Effector memory CD4-positive, alpha-beta T cell (primary cell): ENCODE data around the gene MT1G.

Source experiments
- DNase-seq, 3 donors: peaks; one replicate each; pipeline ENCODE4 v3.0.0-alpha.2; 2020
- H3K27ac ChIP-seq: 2 replicates; pipeline ENCODE4 v1.7.0; 2013; ENCODE audit warnings: mild to moderate bottlenecking, low read length, moderate library complexity; ENCODE audit not compliant: insufficient read depth, poor library complexity, severe bottlenecking
- H3K27me3 ChIP-seq: replicated peaks from 2 replicates; pipeline ENCODE4 v1.7.0; 2013; ENCODE audit warnings: mild to moderate bottlenecking, low read length; ENCODE audit not compliant: insufficient read depth, control insufficient read depth, poor library complexity, severe bottlenecking
- H3K36me3 ChIP-seq: 2 replicates; pipeline ENCODE4 v1.7.0; 2013; ENCODE audit warnings: mild to moderate bottlenecking, low read length, moderate library complexity; ENCODE audit not compliant: control insufficient read depth, insufficient read depth
- H3K4me1 ChIP-seq: 2 replicates; pipeline ENCODE4 v1.7.0; 2013; ENCODE audit warnings: low read length, mild to moderate bottlenecking; ENCODE audit not compliant: control insufficient read depth, insufficient read depth, poor library complexity, severe bottlenecking
- H3K4me3 ChIP-seq: 2 replicates; pipeline ENCODE4 v1.7.0; 2013; ENCODE audit warnings: low read length, low read depth, mild to moderate bottlenecking; ENCODE audit not compliant: insufficient read depth, poor library complexity, severe bottlenecking
- H3K9me3 ChIP-seq: 2 replicates; pipeline ENCODE4 v1.7.0; 2013; ENCODE audit warnings: mild to moderate bottlenecking, low read length, moderate library complexity; ENCODE audit not compliant: control insufficient read depth

The MT1G gene

DNA sequence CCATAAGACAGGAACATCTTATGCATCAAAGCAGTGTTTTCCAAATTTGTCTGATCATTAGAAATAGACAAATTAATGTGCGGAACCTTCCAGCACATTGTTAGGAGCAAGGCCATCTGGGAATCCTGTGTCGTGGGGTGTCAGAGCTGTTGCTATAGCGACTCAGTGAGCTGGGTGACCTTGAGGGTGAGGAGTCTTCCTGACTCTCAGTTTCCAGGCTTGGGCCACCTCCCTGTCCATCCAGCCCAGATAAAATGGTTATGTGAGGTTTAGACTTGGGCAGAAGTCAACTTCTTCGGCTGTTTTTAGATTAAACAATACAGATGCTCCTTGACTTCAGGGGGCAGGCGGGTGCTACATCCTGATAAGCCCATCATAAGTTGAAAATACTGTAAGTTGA, 35.0 kb upstream of the MT1G start:
- no peak overlapping the region for H3K4me3 ChIP-seq
- DNase-seq = no peak
- H3K36me3 ChIP-seq = no peaks in the 10 kb centered on the region
- no peaks in the 10 kb centered on the region for H3K9me3 ChIP-seq
- no peak overlapping the region for H3K27ac ChIP-seq
- H3K4me1 ChIP-seq = no peaks in the 10 kb centered on the region
- H3K27me3 ChIP-seq = no peaks in the 10 kb centered on the region

DNA sequence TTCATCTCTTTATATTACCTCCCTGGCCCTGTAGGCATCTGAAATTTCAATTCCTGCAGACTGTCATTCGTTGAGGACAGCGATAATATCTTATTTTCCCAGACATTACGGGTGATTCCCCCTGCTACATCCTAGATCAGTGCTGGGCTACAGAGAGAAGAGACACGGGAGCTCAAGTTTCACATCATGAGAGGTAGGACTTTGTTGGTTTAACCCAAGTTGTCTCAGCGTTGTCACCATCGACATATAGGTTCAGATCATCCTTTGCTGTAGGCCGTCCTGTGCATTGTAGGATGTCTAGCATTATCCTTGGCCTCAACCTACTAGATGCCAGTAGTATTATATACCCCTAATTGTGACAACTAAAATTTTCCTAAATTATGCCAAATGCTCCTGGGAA, 33.7 kb upstream of the MT1G start:
- Histone ChIP-seq H3K27me3 (no peaks in the 10 kb centered on the region), H3K4me1 (no peaks in the 10 kb centered on the region), H3K9me3 (no peaks in the 10 kb centered on the region), H3K36me3 (no peaks in the 10 kb centered on the region), H3K4me3 (no peak overlapping the region), H3K27ac (no peak overlapping the region)
- no peak for DNase-seq

DNA sequence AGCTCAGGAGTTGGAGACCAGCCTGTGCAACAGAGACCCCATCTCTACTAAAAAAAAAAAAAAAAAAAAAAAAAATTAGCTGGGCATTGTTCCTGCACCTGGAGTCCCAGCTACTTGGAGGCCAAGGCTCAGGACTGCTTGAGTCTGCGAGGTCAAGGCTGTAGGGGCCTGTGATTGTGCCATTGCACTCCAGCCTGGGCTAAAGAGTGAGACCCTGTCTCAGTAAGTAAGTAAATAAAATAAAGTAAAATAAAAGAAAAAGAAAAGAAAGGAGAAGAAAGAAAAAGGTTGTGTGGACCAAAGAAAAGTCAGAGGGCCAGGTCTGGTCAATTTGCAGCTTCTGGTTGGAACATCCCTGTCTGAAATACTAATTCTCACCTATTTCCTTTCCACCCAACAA, 32.8 kb upstream of the MT1G start:
- no peaks in the 10 kb centered on the region for H3K9me3 ChIP-seq

DNA sequence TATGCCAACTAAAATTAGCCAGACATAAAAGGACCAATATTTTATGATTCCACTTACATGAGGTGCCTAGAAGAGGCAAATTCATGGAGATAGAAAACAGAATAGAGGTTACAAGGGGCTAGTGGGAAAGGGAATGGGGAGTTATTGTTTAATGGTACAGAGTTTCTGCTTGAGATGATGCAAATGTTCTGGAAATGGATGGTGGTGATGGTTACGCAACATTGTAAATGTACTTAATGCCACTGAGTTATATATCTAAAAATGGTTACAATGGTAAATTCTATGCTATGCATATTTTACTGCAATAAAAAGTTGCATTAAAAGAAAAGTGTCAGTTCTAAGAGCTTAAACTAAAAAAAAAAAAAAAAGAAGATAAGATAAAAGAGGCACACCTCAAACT, 32.3 kb upstream of the MT1G start:
- DNase-seq = no peak
- Histone ChIP-seq H3K9me3 (no peaks in the 10 kb centered on the region), H3K27ac (no peak overlapping the region), H3K4me3 (no peak overlapping the region), H3K27me3 (no peaks in the 10 kb centered on the region), H3K36me3 (no peaks in the 10 kb centered on the region), H3K4me1 (no peaks in the 10 kb centered on the region)

More for the DNA sequence above, 32.8 kb upstream of the MT1G start:
- no peak overlapping the region for H3K4me3 ChIP-seq
- no peaks in the 10 kb centered on the region for H3K27me3 ChIP-seq
- H3K27ac ChIP-seq = no peak overlapping the region
- DNase-seq = no peak
- H3K4me1 ChIP-seq = no peaks in the 10 kb centered on the region
- no peaks in the 10 kb centered on the region for H3K36me3 ChIP-seq

DNA sequence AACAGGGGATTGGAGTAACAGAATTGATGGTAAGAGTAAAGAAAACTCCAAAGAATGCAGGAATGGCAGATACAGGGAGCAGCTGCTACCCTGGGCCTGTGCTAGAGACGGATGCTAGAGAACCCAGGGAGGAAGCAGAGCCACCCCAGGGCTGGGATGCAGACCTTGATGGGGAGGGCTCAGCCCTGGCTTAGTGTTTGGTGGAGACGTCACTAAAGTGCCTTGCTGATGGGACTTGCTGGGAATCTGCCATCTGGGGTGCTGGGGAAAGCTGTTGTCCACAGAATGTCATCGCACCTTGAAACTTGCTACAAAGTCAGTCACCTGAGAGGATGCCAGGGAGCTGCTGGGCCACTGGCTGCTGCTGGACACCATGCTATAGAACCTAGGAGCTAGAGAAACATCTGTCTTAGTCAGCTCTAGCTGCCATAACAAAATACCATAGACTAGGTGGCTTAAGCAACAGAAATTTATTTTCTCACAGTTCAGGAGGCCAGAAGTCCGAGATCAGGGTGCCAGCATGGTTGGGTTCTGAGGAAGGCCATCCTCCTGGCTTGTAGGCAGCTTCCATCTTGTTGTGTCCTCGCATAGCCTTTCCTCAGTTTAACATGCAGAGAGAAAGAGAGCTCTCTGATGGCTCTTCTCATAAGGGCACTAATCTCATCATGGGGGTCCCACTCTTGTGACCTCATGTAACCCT, 29.7 kb upstream of the MT1G start:
- no peaks in the 10 kb centered on the region for H3K27me3 ChIP-seq
- no peak for DNase-seq
- H3K4me3 ChIP-seq = no peak overlapping the region
- H3K27ac ChIP-seq = no peak overlapping the region
- no peaks in the 10 kb centered on the region for H3K9me3 ChIP-seq
- H3K4me1 ChIP-seq = no peaks in the 10 kb centered on the region
- no peaks in the 10 kb centered on the region for H3K36me3 ChIP-seq

DNA sequence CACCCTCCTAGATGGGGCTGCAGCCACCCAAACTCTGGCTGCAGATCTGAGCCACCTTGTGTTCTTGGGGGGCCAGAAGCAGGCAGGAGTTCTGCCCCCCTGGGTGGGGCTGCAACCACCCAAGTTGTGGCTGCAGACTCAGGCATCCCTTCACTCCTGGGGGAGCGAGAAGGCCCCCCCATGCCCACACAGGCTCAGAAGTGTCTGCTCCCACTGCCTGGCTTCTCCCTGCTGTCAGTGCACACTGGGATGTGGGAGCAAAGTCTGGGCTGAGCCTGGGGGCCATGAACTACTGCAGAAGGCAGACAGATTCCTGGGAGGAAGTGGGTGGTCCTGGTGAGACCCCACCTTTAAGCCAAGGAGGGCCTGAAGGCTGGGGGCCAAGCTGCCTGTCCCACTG, 27.4 kb upstream of the MT1G start:
- Histone ChIP-seq H3K4me1 (no peaks in the 10 kb centered on the region), H3K36me3 (no peaks in the 10 kb centered on the region), H3K27me3 (no peaks in the 10 kb centered on the region), H3K4me3 (no peak overlapping the region), H3K9me3 (no peaks in the 10 kb centered on the region), H3K27ac (no peak overlapping the region)
- no peak for DNase-seq

DNA sequence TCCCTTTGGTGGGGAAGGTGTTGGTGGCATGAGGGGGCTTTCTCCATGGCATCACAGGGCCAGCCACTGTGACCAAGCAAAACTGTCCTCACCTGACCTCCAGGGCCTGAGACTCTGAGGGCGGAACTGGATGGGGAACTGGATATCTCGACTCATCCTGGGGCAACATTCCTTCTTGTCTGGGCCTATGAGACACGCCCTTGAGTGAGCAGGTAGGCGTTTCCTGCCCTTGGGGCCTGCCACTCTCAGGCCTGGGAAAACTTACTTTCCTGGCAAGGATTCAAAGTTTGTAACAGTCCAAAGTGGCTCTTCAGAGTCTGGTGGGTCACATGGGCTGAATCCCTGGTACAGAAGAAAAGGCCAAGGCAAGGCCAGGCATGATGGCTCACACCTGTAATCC, 24.0 kb upstream of the MT1G start:
- no peaks in the 10 kb centered on the region for H3K9me3 ChIP-seq
- no peak for DNase-seq
- H3K27ac ChIP-seq = no peak overlapping the region

DNA sequence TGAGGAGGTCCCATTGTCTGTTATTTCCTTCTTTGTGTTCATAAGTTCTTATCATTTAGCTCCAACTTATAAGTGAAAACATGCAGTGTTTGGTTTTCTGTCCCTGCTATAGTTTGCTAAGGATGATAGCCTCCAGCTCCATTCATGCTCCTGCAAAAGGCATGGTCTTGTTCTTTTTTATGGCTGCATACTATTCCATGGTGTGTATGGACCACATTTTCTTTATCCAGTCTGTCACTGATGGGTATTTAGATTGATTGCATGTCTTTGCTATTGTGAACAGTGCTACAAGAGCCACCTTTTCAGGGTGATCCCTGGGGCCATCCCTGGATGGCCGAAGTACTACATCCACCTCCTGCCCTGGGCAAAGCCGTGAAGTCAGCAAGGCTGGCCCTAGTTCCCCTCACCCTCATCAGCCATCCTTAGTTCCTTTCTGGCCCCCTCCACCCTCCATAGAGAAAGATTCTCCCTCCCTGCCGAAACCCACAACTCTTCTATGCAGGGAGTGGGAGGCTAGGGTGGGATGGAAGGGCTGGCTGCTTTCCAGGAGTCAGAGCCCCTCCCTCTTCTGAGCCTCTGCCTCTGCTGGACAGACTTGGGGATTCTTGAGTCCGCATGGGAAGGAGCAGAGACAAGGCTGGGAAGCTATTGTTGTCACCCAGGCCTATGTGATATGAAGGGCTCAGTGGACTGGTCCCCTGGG, 22.7 kb upstream of the MT1G start:
- DNase-seq = no peak
- Histone ChIP-seq H3K4me3 (no peak overlapping the region), H3K27me3 (no peaks in the 10 kb centered on the region), H3K36me3 (no peaks in the 10 kb centered on the region), H3K4me1 (no peaks in the 10 kb centered on the region), H3K27ac (no peak overlapping the region), H3K9me3 (no peaks in the 10 kb centered on the region)

More for the DNA sequence above, 24.0 kb upstream of the MT1G start:
- Histone ChIP-seq H3K27me3 (no peaks in the 10 kb centered on the region), H3K36me3 (no peaks in the 10 kb centered on the region), H3K4me1 (no peaks in the 10 kb centered on the region), H3K4me3 (no peak overlapping the region)

DNA sequence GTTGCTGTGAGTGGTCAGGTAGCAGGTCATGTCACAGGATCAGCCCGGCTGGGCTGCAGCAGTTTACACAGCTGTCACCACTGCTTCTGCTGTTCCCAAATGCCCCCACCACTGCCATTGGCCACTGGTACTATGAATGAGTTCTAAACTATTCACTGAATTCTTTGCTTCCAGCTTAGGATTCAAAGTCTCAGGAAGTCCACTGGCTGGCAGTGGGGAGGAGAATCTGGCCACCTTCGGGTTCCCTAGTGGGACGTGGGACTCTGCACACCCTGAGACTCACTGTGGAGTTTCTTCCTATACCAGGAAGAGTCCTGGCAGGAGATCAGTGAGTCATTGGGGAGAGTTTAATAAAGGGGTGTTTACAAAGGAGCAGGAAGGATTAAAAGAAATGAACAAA, 21.3 kb upstream of the MT1G start:
- no peaks in the 10 kb centered on the region for H3K27me3 ChIP-seq
- H3K9me3 ChIP-seq = no peaks in the 10 kb centered on the region
- no peak overlapping the region for H3K27ac ChIP-seq
- no peaks in the 10 kb centered on the region for H3K36me3 ChIP-seq
- H3K4me1 ChIP-seq = no peaks in the 10 kb centered on the region
- no peak overlapping the region for H3K4me3 ChIP-seq
- no peak for DNase-seq

DNA sequence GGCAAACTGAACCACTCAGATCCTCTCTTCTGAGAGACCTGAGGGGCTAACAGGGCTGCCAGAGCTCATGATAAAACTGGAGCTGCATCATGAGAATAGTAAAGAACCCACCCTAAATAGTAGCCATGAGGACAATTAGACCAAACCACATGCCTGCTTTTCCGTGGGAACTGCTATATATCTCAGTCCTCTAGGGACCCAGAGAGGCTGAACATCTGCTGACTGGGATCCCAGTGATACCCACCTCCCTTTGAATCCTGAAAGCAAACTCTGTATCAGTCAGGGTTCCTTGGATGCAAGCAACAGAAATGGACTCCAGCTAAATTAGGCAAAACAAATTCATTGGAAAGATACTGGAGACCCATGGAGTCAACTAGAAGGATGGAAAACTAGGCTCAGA, 20.9 kb upstream of the MT1G start:
- Histone ChIP-seq H3K9me3 (no peaks in the 10 kb centered on the region), H3K4me3 (no peak overlapping the region), H3K27ac (no peak overlapping the region), H3K4me1 (no peaks in the 10 kb centered on the region), H3K36me3 (no peaks in the 10 kb centered on the region), H3K27me3 (no peaks in the 10 kb centered on the region)
- no peak for DNase-seq
